PFSK-1 (cell line): Measurements from ENCODE around the gene B9D2.

ENCODE experiments used
- POLR2AphosphoS5 ChIP-seq: IDR thresholded peaks from 2 replicates; pipeline ENCODE4 v1.6.1; 2012; ENCODE audit warnings: low read depth, mild to moderate bottlenecking, control low read depth, low read length, moderate library complexity
- TAF1 ChIP-seq: IDR thresholded peaks from 2 replicates; pipeline ENCODE4 v1.6.1; 2012; ENCODE audit warnings: low read length, control low read depth, borderline replicate concordance; ENCODE audit not compliant: insufficient read depth

GRCh38 chr19:41391618-41392017, 27.7 kb upstream of the B9D2 start:
- TF ChIP-seq POLR2AphosphoS5: no peak
- no peak for TF ChIP-seq TAF1
